Type B pancreatic cell (in vitro differentiated cells): ENCODE data around the gene SFXN5. TPM values are rescaled to one million over a fixed set of nuclear protein-coding genes. Genes with fewer than 3 reads are reported as not detected.
A peak's percentile ranks its signal among the peaks of the same experiment; 100 is the strongest.

Source experiments
- DNase-seq: peaks from one replicate; pipeline ENCODE4 v3.0.0; 2021; ENCODE audit warnings: mixed read lengths; ENCODE audit not compliant: unreplicated experiment; ENCODE audit errors: extremely low spot score
- H3K27ac Mint-ChIP-seq: 2 replicates; pipeline ENCODE4 v1.8.0; 2021; ENCODE audit warnings: mild to moderate bottlenecking, mixed read lengths
- H3K27me3 Mint-ChIP-seq: 2 replicates; pipeline ENCODE4 v1.8.0; 2021; ENCODE audit warnings: mixed read lengths
- H3K36me3 Mint-ChIP-seq: 2 replicates; pipeline ENCODE4 v1.8.0; 2021; ENCODE audit warnings: mixed read lengths
- H3K4me1 Mint-ChIP-seq: one replicate; pipeline ENCODE4 v1.8.0; 2021; ENCODE audit warnings: mixed read lengths; ENCODE audit not compliant: unreplicated experiment
- H3K4me3 Mint-ChIP-seq: 2 replicates; pipeline ENCODE4 v1.8.0; 2021; ENCODE audit warnings: mild to moderate bottlenecking, mixed read lengths
- H3K9me3 Mint-ChIP-seq: 2 replicates; pipeline ENCODE4 v1.8.0; 2021; ENCODE audit warnings: mixed read lengths
- CTCF ChIP-seq: fragments of 200-600 bp; sonication (generic); conservative IDR thresholded peaks from 2 replicates; pipeline ENCODE4 v1.5.0; 2021; ENCODE audit warnings: antibody characterized with exemption, mild to moderate bottlenecking
- total RNA-seq: library from RNA; stranded (reverse); gene quantifications from 2 replicates; pipeline ENCODE4 v1.2.1, GENCODE V29; 2021; ENCODE audit warnings: low replicate concordance

SFXN5 gene
- total RNA-seq, 1 donor from 2014 or later = 27.3 TPM

- Mint-ChIP-seq H3K9me3 (no peaks in the 10 kb centered on the region), H3K36me3 (no peaks in the 10 kb centered on the region), H3K4me1 (peaks cover 5% of the 10 kb centered on the region), H3K27ac (no peak overlapping the region), H3K27me3 (peaks cover 46% of the 10 kb centered on the region), H3K4me3 (peak overlapping the region; percentile 30)
- TF ChIP-seq CTCF = no peak
- peak; percentile 68 for DNase-seq
Observed at GRCh38 chr2:72924353-72925240, 146.9 kb downstream of the SFXN5 start.

GRCh38 chr2:72923833-72924352 lies 147.6 kb downstream of the SFXN5 start:
- TF ChIP-seq CTCF = no peak
- peaks cover 53% of the 10 kb centered on the region for H3K27me3 Mint-ChIP-seq
- no peaks in the 10 kb centered on the region for H3K36me3 Mint-ChIP-seq
- peak overlapping the region; percentile 69 for H3K4me3 Mint-ChIP-seq
- no peak overlapping the region for H3K27ac Mint-ChIP-seq
- DNase-seq = peak; percentile 43
- no peaks in the 10 kb centered on the region for H3K9me3 Mint-ChIP-seq
- peaks cover 5% of the 10 kb centered on the region for H3K4me1 Mint-ChIP-seq

GRCh38 chr2:72921853-72922252 lies 149.7 kb downstream of the SFXN5 start:
- Mint-ChIP-seq H3K27ac (no peak overlapping the region), H3K9me3 (no peaks in the 10 kb centered on the region), H3K4me3 (peak overlapping the region; percentile 75), H3K4me1 (peaks cover 5% of the 10 kb centered on the region), H3K36me3 (no peaks in the 10 kb centered on the region), H3K27me3 (peaks cover 63% of the 10 kb centered on the region)
- TF ChIP-seq CTCF = no peak
- peak; percentile 20 for DNase-seq

GRCh38 chr2:72921088-72921851 lies 150.2 kb downstream of the SFXN5 start:
- DNase-seq = peak; percentile 65
- Mint-ChIP-seq H3K27me3 (peaks cover 69% of the 10 kb centered on the region), H3K4me1 (peaks cover 5% of the 10 kb centered on the region), H3K9me3 (no peaks in the 10 kb centered on the region), H3K27ac (no peak overlapping the region), H3K4me3 (peak overlapping the region; percentile 17), H3K36me3 (no peaks in the 10 kb centered on the region)
- no peak for TF ChIP-seq CTCF

GRCh38 chr2:72920318-72921087 lies 151.0 kb downstream of the SFXN5 start:
- TF ChIP-seq CTCF = no peak
- Mint-ChIP-seq H3K27ac (no peak overlapping the region), H3K27me3 (peaks cover 73% of the 10 kb centered on the region), H3K9me3 (no peaks in the 10 kb centered on the region), H3K36me3 (no peaks in the 10 kb centered on the region), H3K4me1 (peaks cover 5% of the 10 kb centered on the region), H3K4me3 (peak overlapping the region; percentile 73)
- DNase-seq = peak; percentile 70
